NCI-H2029 (cell line): Measurements from ENCODE around the gene ZBTB3.
"Not testable (repeated sequence)": the region's sequence is repeated elsewhere in the genome, so short reads cannot be mapped to it uniquely, and the experiment has no call there.

Source experiments
- DNase-seq: peaks from one replicate; lab custom pipeline; 2025; lab: John Stamatoyannopoulos, UW

Gene ZBTB3

GRCh38 chr11:62753736-62754603, at the start of gene ZBTB3:
ZBTB3 (minus strand) TSS chr11:62754160; CDS start chr11:62753664, 496 bp downstream.
- DNase-seq: peak; percentile 99

DNA sequence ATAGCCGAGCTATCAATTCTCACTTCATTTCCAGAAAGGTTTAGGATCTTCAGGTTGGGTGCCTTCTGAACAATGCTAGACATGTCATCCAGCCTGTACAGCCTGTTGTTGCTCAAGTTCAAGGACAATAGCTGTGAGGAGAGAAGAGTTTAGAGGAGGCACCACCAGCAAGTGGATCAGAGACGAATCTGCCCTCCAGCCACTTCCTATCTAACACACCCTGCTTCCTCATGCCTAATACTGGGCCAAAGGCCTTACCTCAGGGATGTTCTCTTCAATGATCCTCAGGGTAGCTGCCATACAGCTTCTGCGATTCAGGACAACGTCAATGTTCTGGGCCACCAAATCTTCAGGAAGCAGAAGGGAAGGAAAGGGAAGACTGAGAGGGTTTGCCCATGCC, 47.1 kb upstream of the ZBTB3 start:
- DNase-seq: no peak

DNA sequence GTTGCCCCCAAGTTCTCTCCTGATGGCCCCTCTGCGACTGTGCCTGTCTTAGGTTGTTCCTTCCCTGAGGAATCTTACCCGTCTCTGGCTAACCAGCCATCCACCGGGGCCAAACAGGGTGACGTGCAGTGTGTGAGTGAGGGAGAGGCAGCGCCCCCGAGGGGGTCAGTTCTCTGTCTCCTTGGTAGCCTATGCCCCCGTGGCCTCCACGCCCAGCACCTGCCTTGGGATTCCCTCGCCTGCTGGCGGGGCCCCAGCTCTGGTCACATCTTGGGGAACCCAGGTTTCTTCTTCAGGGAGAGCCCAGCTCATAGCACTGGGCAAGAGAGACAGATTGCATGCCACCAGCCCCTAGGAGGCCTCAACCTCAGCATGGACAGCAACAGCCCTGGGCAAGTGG, 45.5 kb upstream of the ZBTB3 start:
- DNase-seq: no peak

DNA sequence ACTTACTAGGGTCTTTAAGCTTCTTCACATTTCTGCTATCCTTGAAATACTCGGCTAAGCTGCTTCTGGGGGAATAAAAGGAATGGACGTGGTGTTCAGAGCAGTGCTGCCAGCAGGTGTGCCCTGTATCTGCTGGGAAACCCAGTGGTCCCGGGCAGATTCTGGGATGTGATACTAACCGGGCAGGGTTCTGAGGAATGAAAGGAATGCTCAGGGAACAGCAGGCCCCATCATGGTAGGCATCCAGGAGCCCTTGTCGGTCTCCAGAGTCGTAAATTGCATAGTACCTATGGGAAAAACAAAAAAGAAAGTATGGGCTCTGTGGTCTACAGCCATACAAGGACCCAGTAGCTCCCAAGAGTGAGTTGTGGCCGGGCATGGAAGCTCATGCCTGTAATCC, 42.3 kb upstream of the ZBTB3 start:
- no peak for DNase-seq

DNA sequence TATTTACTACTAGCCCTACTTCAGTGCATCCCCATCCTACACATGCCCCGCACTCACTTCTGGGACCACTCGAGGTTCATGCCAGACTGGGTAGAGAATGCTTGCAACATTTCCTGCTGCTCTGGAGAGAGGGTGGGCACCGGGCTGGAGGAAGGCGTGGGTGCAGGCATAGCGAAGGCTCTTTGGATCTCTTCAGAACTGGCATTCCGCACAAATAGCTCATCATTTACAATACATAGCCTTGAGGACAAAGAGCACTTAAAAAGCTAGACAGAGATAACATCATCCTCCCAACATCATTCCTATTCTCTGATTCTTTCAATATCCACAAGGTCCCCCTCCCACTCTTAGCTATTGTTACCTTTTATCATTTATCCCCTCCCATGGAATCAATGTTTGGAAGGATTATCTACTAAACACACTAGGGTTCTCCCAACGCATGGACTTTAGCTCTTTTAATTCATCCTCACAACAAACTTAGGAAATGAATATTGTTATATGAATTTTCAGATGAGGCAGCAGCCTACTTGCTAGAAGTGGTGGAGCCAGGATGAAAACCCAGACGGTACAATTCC, 40.3 kb upstream of the ZBTB3 start:
- DNase-seq: no peak

DNA sequence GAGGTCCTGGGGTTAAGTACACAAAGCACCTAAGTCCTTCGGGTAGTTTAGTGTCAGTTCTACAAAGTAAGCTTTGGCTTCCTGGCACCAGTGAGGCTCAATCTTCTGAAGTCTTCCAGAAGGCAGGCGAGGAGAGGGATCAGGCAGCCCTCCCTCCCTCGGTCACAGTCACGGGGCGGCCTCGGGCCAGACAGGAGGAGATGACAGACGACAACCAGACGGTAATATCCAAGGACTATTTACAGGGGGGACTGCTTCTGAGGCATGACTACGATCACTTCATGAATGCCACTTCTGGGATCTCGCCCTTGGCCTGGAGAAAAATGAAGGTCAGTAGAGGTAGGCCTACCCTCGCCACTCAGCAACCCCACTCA, 38.2 kb upstream of the ZBTB3 start:
- no peak for DNase-seq

DNA sequence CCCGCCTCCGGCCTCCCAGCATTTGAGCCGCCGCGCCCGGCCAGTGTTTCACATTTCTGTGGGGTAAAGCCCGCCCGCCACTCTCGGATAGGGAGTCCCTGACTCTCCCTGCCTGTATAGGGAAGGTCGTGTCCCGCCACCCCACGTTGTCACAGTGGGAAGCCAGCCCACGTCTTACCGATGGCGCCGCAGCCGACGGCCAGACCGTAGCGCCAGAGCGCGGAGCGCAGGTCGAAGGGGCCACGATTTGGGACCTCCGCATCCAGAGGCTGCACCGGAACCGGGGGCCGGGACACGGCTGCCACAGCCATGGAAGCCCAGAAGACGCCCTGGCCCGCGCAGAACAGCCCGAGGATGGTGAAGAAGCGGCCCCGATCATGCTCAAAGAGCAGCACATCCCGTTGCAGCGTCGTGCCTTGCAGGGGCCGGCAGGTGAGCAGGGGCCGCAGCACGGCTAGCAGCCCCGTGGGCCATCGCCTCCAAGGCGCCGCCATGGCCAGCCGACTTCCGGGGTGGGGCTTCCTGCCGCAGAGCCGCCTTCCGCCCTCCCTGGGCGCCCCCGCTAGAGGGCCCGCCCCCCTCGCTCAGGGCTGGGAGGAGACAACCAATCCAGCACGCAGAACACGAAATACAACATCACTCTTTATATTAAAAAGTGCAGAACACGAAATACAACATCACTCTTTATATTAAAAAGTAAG, 37.7 kb upstream of the ZBTB3 start, which contains the start of gene TMEM223:
Gene TMEM223, minus strand, starts transcription at position 506 of the 701 bp plus-strand sequence. Its CDS starts 12 bp downstream, at position 494.
- peak; percentile 71 for DNase-seq

DNA sequence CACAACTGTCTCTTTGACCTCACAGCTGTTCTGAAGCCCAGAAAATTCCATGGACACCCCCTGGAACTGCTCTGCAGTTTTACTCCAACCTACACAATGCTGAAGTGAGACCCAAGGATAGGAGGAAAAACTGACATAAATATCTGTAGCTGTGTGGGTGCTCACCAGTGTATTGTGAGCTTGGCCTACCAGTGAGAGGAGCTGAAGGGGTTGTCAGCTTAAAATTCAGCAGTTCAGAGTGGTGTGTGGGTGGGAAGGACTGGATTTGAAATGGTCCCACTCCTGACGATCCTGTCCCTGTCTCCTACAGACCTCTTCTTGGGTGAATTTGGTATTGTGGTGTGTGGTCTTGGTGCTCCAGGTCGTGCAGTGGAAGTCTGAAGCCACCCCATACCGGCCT, 35.6 kb upstream of the ZBTB3 start:
- no peak for DNase-seq

GRCh38 chr11:62788991-62789390, 35.0 kb upstream of the ZBTB3 start:
- no peak for DNase-seq

- DNase-seq: peak; percentile 99
Observed at GRCh38 chr11:62787005-62787759, 33.2 kb upstream of the ZBTB3 start, which contains the start of gene TMEM179B. TMEM179B (plus strand) TSS chr11:62787402; CDS start chr11:62787432, 30 bp downstream.

DNA sequence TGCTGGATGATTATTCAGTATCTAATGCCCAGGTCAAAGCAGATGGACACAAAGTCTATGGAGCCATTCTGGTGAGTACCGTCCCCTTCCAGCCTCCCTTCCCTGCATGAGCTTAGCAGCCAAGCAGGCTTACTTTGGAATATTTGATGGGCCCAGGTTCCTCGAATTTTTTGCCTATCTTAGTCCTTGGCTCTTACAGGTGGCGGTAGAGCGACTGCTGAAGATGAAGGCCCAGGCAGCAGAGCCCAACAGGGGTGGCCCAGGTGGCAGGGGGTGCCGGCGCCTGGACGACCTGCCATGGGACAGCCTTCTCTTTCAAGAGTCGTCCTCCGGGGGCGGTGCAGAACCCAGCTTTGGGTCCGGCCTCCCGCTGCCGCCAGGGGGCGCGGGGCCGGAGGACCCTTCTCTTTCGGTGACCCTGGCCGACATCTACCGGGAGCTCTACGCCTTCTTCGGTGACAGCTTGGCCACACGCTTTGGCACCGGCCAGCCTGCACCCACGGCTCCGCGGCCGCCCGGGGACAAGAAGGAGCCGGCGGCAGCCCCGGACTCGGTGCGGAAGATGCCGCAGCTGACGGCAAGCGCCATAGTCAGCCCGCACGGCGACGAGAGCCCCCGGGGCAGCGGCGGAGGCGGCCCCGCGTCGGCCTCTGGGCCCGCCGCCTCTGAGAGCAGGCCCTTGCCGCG, 32.5 kb upstream of the ZBTB3 start:
- DNase-seq: peak; percentile 72

DNA sequence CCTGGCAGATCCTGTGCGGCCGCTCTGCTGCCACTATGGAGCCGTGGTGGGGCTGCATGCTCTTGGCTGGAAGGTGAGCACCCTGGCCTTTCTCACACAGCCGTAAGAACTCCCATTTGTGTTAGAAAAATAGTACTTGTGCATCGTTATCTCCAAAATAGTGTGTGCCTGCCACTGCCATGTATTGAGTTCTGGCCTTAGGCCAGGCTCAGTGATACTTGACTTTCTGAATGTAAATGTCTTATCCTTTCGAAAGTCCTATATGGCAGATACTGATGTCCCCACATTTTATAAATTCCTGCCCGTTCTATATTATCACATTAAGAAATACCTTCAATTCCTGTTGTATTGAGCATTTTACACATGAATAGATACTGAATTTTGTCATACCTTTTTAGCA, 28.8 kb upstream of the ZBTB3 start:
- DNase-seq: no peak

DNA sequence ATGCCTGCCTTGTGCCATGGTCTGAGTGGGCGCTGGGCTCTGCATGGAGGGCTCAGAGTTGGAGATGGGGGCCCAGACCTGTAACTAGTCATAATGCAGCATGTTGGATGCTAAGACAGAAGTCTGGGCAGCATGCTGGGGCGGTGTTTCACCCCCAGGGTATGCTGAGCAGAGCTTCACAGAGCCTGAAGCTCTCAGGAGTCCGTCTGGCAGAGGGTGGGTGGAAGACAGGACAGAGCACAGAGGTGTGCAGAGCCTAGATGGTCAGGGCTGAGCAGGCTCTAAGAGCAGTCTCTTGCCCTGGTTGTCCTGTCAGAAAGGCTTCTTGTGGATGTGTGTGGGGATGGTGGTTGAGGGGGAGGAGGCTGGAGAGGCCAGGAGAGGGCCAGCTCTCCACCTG, 24.5 kb upstream of the ZBTB3 start:
- DNase-seq: no peak

DNA sequence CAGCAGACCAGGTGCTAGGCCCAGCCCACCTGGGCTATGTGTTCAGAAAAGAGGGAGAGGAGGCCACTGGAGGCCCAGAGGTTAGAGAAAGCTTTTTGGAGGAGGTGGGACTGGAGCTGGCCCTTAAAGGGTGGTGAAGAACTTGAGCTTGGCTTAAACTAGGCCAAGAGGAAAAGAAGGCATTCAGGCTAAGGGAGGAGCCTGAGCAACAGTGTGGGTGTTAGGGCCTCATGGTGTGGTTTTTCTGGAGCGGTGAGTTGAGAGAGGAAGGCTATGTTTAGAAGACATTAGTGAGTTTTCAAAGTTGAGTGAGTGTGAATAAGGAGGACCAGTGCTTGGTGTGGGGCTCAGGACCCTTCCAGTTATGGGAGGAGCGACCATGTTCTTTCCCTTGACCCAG, 23.4 kb upstream of the ZBTB3 start:
- DNase-seq: no peak

GRCh38 chr11:62775646-62776045, 21.7 kb upstream of the ZBTB3 start:
- DNase-seq: no peak

GRCh38 chr11:62774407-62774806, 20.4 kb upstream of the ZBTB3 start:
- no peak for DNase-seq

- DNase-seq: peak; percentile 98
Observed at GRCh38 chr11:62771144-62772021, 17.4 kb upstream of the ZBTB3 start, which contains the start of gene TAF6L. TAF6L (plus strand) TSS chr11:62771396; CDS start chr11:62775784, 4,388 bp downstream.

DNA sequence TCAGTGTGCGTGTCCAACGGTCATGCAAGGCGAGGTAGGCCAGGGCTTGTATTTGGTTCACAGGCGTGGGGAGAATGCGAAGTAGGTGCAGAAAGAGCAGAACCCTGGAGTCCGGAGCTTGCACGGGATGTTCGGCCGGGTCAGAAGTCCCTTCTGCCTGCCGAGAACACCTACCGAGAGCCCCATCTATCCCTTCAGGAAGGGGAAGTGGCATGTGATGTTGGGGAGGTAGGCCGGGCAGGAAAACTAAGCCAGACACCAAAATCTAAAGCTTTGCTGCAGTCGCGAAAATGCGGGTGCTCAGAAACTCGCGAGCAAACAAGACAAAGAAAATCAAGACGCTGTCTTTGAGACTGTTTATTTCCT, 16.8 kb upstream of the ZBTB3 start:
- no peak for DNase-seq

GRCh38 chr11:62760867-62761227, 6.9 kb upstream of the ZBTB3 start:
- DNase-seq: not testable (repeated sequence)
